Measurements from ENCODE around the gene NT5DC3. TPM values are rescaled to one million over a fixed set of nuclear protein-coding genes. Genes with fewer than 3 reads are reported as not detected.
A peak's percentile ranks its signal among the peaks of the same experiment; 100 is the strongest.

NT5DC3 gene
- total and polyA plus RNA-seq, 2 experiments from 2014 or later: 0.91 to 1.8 TPM

- DNase-seq (ENCODE audit: low read depth in 1 of 2, low spot score in 1 of 2): peak; percentile 78 to 84
- Histone ChIP-seq H3K27me3 (no peaks in the 10 kb centered on the region), H3K4me3 (no peak overlapping the region), H3K27ac (no peak overlapping the region), H3K36me3 (no peaks in the 10 kb centered on the region), H3K9me3 (ENCODE audit: low read depth) (no peaks in the 10 kb centered on the region), H3K4me1 (ENCODE audit: low read depth) (no peaks in the 10 kb centered on the region)
- TF ChIP-seq, protein P1, sequence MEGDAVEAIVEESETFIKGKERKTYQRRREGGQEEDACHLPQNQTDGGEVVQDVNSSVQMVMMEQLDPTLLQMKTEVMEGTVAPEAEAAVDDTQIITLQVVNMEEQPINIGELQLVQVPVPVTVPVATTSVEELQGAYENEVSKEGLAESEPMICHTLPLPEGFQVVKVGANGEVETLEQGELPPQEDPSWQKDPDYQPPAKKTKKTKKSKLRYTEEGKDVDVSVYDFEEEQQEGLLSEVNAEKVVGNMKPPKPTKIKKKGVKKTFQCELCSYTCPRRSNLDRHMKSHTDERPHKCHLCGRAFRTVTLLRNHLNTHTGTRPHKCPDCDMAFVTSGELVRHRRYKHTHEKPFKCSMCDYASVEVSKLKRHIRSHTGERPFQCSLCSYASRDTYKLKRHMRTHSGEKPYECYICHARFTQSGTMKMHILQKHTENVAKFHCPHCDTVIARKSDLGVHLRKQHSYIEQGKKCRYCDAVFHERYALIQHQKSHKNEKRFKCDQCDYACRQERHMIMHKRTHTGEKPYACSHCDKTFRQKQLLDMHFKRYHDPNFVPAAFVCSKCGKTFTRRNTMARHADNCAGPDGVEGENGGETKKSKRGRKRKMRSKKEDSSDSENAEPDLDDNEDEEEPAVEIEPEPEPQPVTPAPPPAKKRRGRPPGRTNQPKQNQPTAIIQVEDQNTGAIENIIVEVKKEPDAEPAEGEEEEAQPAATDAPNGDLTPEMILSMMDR (IDR thresholded peaks at IDR 0.05; ENCODE audit: low read depth, low read length): peak; percentile 83
Observed at GRCh38 chr12:103877934-103878510, 37.0 kb upstream of the NT5DC3 start.

GRCh38 chr12:103877288-103877687 lies 36.3 kb upstream of the NT5DC3 start:
- TF ChIP-seq, protein P1 (IDR thresholded peaks at IDR 0.05; ENCODE audit: low read depth, low read length): no peak
- H3K27ac ChIP-seq: no peak overlapping the region

GRCh38 chr12:103875666-103876065 lies 34.6 kb upstream of the NT5DC3 start:
- H3K9me3 ChIP-seq (ENCODE audit: low read depth): no peaks in the 10 kb centered on the region
- no peak for DNase-seq (ENCODE audit: low read depth in 1 of 2, low spot score in 1 of 2)
- H3K4me3 ChIP-seq: no peak overlapping the region
- no peaks in the 10 kb centered on the region for H3K36me3 ChIP-seq
- H3K4me1 ChIP-seq (ENCODE audit: low read depth): no peaks in the 10 kb centered on the region
- H3K27ac ChIP-seq: no peak overlapping the region
- TF ChIP-seq, protein P1 (IDR thresholded peaks at IDR 0.05; ENCODE audit: low read depth, low read length): no peak
- no peaks in the 10 kb centered on the region for H3K27me3 ChIP-seq

More at GRCh38 chr12:103877288-103877687, 36.3 kb upstream of the NT5DC3 start:
- Histone ChIP-seq H3K4me1 (ENCODE audit: low read depth) (no peaks in the 10 kb centered on the region), H3K36me3 (no peaks in the 10 kb centered on the region), H3K9me3 (ENCODE audit: low read depth) (no peaks in the 10 kb centered on the region), H3K27me3 (no peaks in the 10 kb centered on the region), H3K4me3 (no peak overlapping the region)
- DNase-seq (ENCODE audit: low read depth in 1 of 2, low spot score in 1 of 2): no peak

DNA sequence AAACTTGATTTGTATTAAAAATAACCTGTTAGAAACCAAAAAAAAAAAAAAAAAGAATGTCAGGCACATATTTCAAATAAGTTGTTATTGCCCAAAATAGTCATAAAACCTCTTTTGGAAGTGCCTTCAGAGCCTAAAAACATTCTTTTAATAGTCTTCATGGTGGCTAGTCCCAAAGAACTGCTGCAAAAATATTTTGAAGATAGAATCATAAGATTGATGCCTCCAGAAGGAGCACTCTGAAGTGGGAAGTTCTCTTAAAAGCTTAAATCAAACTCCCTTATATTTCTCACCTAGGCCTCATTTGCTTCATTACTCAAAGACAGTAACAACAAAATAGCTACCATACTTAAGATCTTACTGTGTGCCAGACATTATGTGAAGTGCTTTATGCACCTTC lies 27.2 kb upstream of the NT5DC3 start:
- no peaks in the 10 kb centered on the region for H3K9me3 ChIP-seq (ENCODE audit: low read depth)
- no peak overlapping the region for H3K4me3 ChIP-seq
- H3K36me3 ChIP-seq: no peaks in the 10 kb centered on the region
- DNase-seq (ENCODE audit: low read depth in 1 of 2, low spot score in 1 of 2): no peak
- no peak overlapping the region for H3K27ac ChIP-seq
- H3K4me1 ChIP-seq (ENCODE audit: low read depth): no peaks in the 10 kb centered on the region
- no peaks in the 10 kb centered on the region for H3K27me3 ChIP-seq
- TF ChIP-seq, protein P1 (IDR thresholded peaks at IDR 0.05; ENCODE audit: low read depth, low read length): no peak

DNA sequence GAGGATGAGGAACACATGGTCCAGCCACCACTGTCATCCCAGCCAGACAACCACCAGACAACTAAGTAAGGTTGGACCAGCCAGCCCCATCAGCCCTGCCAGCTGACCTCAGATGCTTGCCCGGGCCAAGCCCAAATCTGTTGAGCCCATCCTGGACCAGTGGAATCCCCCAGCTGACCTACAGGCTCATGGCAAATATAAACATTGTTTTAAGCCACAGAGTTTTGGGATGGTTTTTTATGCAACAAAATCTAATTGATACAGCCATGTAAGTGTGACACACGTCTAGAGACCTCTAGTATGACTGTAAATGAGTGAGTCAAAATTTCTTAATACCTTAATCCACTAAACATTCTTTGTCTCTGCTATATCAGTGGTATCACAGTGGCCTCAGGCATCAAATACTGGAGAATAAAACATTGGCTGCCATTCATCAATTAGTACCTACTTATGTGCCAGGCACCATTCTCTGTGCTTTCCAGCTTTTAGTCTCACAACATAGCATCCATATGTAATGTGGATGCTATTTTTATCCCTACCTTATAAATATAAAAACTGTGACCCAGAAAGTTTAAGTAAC lies 24.2 kb upstream of the NT5DC3 start:
- H3K27me3 ChIP-seq: no peaks in the 10 kb centered on the region
- no peak overlapping the region for H3K4me3 ChIP-seq
- H3K36me3 ChIP-seq: no peaks in the 10 kb centered on the region
- DNase-seq (ENCODE audit: low read depth in 1 of 2, low spot score in 1 of 2): no peak
- no peak overlapping the region for H3K27ac ChIP-seq
- TF ChIP-seq, protein P1 (IDR thresholded peaks at IDR 0.05; ENCODE audit: low read depth, low read length): no peak
- no peaks in the 10 kb centered on the region for H3K9me3 ChIP-seq (ENCODE audit: low read depth)
- no peaks in the 10 kb centered on the region for H3K4me1 ChIP-seq (ENCODE audit: low read depth)

Data from cardiac muscle cell (in vitro differentiated cells and primary cell).